Neural progenitor cell (in vitro differentiated cells): ENCODE data around the gene ABITRAM. TPM values are rescaled to one million over a fixed set of nuclear protein-coding genes. Genes with fewer than 3 reads are reported as not detected.

Experiments used
- DNase-seq: peaks from one replicate; pipeline ENCODE4 v3.0.0-alpha.2; 2016; ENCODE audit warnings: low spot score
- H2AFZ ChIP-seq: fragments of 200-600 bp; sonication (generic); replicated peaks from 2 replicates; pipeline ENCODE4 v1.6.1; 2016; ENCODE audit warnings: antibody characterized with exemption
- H3F3A ChIP-seq: fragments of 200-600 bp; sonication (generic); 2 replicates; pipeline ENCODE4 v1.6.1; 2016; ENCODE audit warnings: antibody characterized with exemption, low read depth
- H3K27ac ChIP-seq: fragments of 200-600 bp; sonication (generic); 2 replicates; pipeline ENCODE4 v1.5.1; 2016; ENCODE audit warnings: mild to moderate bottlenecking
- H3K27me3 ChIP-seq: fragments of 200-600 bp; sonication (generic); 2 replicates; pipeline ENCODE4 v1.6.1; 2016; ENCODE audit warnings: mild to moderate bottlenecking, moderate library complexity
- H3K36me3 ChIP-seq: fragments of 200-600 bp; sonication (generic); 2 replicates; pipeline ENCODE4 v1.5.1; 2016
- H3K4me1 ChIP-seq: fragments of 200-600 bp; sonication (generic); 2 replicates; pipeline ENCODE4 v1.6.1; 2016; ENCODE audit warnings: mixed run types
- H3K4me2 ChIP-seq: fragments of 200-600 bp; sonication (generic); 2 replicates; pipeline ENCODE4 v1.6.1; 2016
- H3K4me3 ChIP-seq: fragments of 200-600 bp; sonication (generic); 2 replicates; pipeline ENCODE4 v1.5.1; 2016
- H3K79me2 ChIP-seq: fragments of 200-600 bp; sonication (generic); 2 replicates; pipeline ENCODE4 v1.6.1; 2016; ENCODE audit warnings: low read depth
- H3K9ac ChIP-seq: fragments of 200-600 bp; sonication (generic); 2 replicates; pipeline ENCODE4 v1.6.1; 2016
- H3K9me3 ChIP-seq: fragments of 200-600 bp; sonication (generic); 2 replicates; pipeline ENCODE4 v1.5.1; 2016; ENCODE audit warnings: low read depth
- H4K20me1 ChIP-seq: fragments of 200-600 bp; sonication (generic); 2 replicates; pipeline ENCODE4 v1.6.1; 2016; ENCODE audit warnings: low read depth
- H3K27ac Mint-ChIP-seq: 3 replicates; pipeline ENCODE4 v1.8.0; 2021; ENCODE audit warnings: mixed read lengths
- H3K27me3 Mint-ChIP-seq: 2 replicates; pipeline ENCODE4 v1.8.0; 2022; ENCODE audit warnings: low read depth, mild to moderate bottlenecking, inconsistent platforms, moderate library complexity, mixed read lengths; ENCODE audit not compliant: insufficient read depth
- H3K36me3 Mint-ChIP-seq: 3 replicates; pipeline ENCODE4 v1.8.0; 2021; ENCODE audit warnings: mixed read lengths
- H3K4me1 Mint-ChIP-seq: 3 replicates; pipeline ENCODE4 v1.8.0; 2021; ENCODE audit warnings: mixed read lengths
- H3K4me3 Mint-ChIP-seq: 3 replicates; pipeline ENCODE4 v1.8.0; 2021; ENCODE audit warnings: mild to moderate bottlenecking, moderate library complexity, mixed read lengths
- H3K9me3 Mint-ChIP-seq: 3 replicates; pipeline ENCODE4 v1.8.0; 2020; ENCODE audit warnings: mixed read lengths
- EZH2 ChIP-seq: fragments of 200-600 bp; sonication (generic); IDR thresholded peaks from 2 replicates; pipeline ENCODE4 v1.6.1; 2017; ENCODE audit warnings: antibody characterized with exemption, mild to moderate bottlenecking, moderate library complexity
- EZH2phosphoT487 ChIP-seq: fragments of 200-600 bp; sonication (generic); IDR thresholded peaks from 2 replicates; pipeline ENCODE4 v1.6.1; 2017; ENCODE audit warnings: antibody characterized with exemption
- total RNA-seq: library from RNA; depleted of rRNA; stranded (reverse); fragments of >200 nt; gene quantifications from 2 replicates; pipeline ENCODE4 v1.2.3, GENCODE V29; 2015; ENCODE audit warnings: low replicate concordance
- TF ChIP-seq, protein P1 (sequence below): fragments of 200-600 bp; sonication (generic); IDR thresholded peaks from 2 replicates; pipeline ENCODE4 v1.5.1; 2017; ENCODE audit warnings: antibody characterized with exemption, mild to moderate bottlenecking

ABITRAM gene
- total RNA-seq, 1 donor from 2014 or later: 20.4 TPM

DNA sequence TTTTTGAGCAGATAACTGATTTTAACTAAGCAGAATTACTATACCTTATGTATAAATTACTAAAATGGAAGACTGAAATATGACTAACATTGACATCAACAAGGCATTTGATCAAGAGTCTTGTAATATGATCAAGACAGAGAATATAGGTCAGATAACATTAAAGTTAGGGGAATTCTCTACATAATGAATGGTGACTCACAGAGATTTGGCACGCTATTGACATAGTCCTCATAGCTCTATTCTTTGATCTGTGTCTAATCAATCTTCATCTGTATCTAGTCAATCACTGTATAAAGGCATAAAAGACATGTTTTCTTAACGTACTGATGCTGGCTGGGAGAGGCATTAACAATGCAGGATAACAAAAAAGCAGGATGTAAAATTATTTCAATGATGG is 17.4 kb downstream of the ABITRAM start:
- no peaks in the 10 kb centered on the region for H3K4me1 Mint-ChIP-seq
- Histone ChIP-seq H3K4me3 (no peak overlapping the region), H3K27me3 (no peaks in the 10 kb centered on the region), H3K79me2 (no peaks in the 10 kb centered on the region), H3K36me3 (peaks cover 6% of the 10 kb centered on the region), H3K4me2 (no peak overlapping the region), H3K4me1 (no peaks in the 10 kb centered on the region), H3K9ac (no peak overlapping the region), H3K27ac (no peak overlapping the region), H3F3A (peaks cover 5% of the 10 kb centered on the region), H4K20me1 (no peaks in the 10 kb centered on the region), H3K9me3 (no peaks in the 10 kb centered on the region), H2AFZ (no peak overlapping the region)
- no peaks in the 10 kb centered on the region for H3K9me3 Mint-ChIP-seq
- TF ChIP-seq EZH2 (no peak), EZH2phosphoT487 (no peak)
- TF ChIP-seq, protein P1, sequence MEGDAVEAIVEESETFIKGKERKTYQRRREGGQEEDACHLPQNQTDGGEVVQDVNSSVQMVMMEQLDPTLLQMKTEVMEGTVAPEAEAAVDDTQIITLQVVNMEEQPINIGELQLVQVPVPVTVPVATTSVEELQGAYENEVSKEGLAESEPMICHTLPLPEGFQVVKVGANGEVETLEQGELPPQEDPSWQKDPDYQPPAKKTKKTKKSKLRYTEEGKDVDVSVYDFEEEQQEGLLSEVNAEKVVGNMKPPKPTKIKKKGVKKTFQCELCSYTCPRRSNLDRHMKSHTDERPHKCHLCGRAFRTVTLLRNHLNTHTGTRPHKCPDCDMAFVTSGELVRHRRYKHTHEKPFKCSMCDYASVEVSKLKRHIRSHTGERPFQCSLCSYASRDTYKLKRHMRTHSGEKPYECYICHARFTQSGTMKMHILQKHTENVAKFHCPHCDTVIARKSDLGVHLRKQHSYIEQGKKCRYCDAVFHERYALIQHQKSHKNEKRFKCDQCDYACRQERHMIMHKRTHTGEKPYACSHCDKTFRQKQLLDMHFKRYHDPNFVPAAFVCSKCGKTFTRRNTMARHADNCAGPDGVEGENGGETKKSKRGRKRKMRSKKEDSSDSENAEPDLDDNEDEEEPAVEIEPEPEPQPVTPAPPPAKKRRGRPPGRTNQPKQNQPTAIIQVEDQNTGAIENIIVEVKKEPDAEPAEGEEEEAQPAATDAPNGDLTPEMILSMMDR: no peak
- DNase-seq: no peak
- H3K4me3 Mint-ChIP-seq: no peak overlapping the region
- H3K27me3 Mint-ChIP-seq: no peaks in the 10 kb centered on the region
- H3K36me3 Mint-ChIP-seq: peaks cover 10% of the 10 kb centered on the region
- H3K27ac Mint-ChIP-seq: no peak overlapping the region

DNA sequence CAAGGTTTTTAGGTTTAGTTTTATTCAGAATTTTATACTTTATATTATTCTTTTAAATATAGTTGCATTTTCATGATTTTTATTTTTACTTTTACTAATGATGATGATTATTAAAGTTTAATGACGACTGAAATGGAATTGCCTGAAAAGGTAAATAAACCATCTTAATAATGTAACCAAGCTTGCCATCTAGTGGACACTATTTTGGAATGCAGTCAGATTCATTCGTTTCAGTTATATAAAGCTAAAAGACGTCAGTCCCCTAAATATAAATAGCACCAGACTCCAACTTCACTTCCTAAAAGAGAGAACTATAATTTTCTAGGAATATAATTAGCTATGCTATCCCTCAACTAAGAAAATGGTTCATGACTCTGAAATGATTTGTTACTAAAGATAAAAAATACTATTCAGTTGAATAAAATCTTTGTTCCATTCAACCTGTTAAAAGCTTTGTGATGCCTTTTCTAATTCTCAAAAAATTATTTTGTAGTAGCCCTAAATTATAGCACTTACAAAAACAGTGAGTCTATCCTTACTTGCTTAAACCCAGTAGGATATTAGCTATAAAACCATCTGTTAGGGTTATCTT is 19.9 kb downstream of the ABITRAM start:
- H3K27ac Mint-ChIP-seq: no peak overlapping the region

DNA sequence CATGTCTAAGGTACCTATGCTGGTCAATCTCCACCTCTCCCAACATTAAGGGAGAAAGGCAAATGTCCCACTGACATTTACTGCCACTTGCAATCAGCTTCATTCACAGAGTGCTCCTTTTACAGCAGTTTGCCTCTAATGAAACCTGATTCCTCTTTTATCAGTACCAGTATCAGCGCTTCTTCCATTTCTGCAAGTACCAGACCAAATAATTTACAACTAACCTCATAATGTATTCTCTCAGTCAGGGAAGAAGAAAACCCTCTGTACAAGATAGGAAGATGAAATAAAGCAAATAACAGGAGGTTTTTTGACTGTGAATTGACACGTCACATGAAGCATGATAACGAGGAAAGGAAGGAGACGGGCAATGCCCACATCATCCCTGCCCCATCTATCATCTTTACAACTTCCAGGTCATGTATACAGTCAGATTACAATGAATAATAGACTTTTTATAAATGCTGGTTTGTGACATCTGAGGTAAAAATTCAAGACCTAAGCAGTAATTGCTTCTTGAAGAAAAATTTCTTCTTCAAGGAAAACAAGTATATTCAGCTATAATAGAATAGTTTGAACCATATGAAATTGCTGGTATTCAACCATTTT is 21.9 kb downstream of the ABITRAM start:
- H3K9ac ChIP-seq: no peak overlapping the region
- peak overlapping the region; percentile 34 for H3K27ac ChIP-seq
- DNase-seq: no peak

More for the DNA sequence above, 19.9 kb downstream of the ABITRAM start:
- Histone ChIP-seq H3K9me3 (no peaks in the 10 kb centered on the region), H4K20me1 (no peaks in the 10 kb centered on the region), H3K27me3 (no peaks in the 10 kb centered on the region), H3K4me3 (no peak overlapping the region), H2AFZ (no peak overlapping the region), H3F3A (peaks cover 5% of the 10 kb centered on the region), H3K79me2 (no peaks in the 10 kb centered on the region), H3K4me1 (no peaks in the 10 kb centered on the region), H3K36me3 (peaks cover 3% of the 10 kb centered on the region), H3K27ac (no peak overlapping the region), H3K4me2 (no peak overlapping the region), H3K9ac (no peak overlapping the region)
- peak; percentile 42 for DNase-seq
- H3K9me3 Mint-ChIP-seq: no peaks in the 10 kb centered on the region
- no peaks in the 10 kb centered on the region for H3K4me1 Mint-ChIP-seq
- H3K4me3 Mint-ChIP-seq: no peak overlapping the region
- TF ChIP-seq EZH2phosphoT487 (no peak), EZH2 (no peak)
- TF ChIP-seq, protein P1: peak; percentile 73
- peaks cover 8% of the 10 kb centered on the region for H3K36me3 Mint-ChIP-seq
- H3K27me3 Mint-ChIP-seq: no peaks in the 10 kb centered on the region

More for the DNA sequence above, 21.9 kb downstream of the ABITRAM start:
- Mint-ChIP-seq H3K9me3 (no peaks in the 10 kb centered on the region), H3K27me3 (no peaks in the 10 kb centered on the region), H3K27ac (no peak overlapping the region), H3K36me3 (peaks cover 6% of the 10 kb centered on the region), H3K4me1 (no peaks in the 10 kb centered on the region), H3K4me3 (no peak overlapping the region)
- Histone ChIP-seq H3F3A (peaks cover 5% of the 10 kb centered on the region), H3K36me3 (peaks cover 3% of the 10 kb centered on the region), H2AFZ (no peak overlapping the region), H3K4me1 (no peaks in the 10 kb centered on the region), H3K9me3 (no peaks in the 10 kb centered on the region), H3K79me2 (no peaks in the 10 kb centered on the region), H3K4me2 (no peak overlapping the region), H3K27me3 (no peaks in the 10 kb centered on the region), H3K4me3 (no peak overlapping the region), H4K20me1 (no peaks in the 10 kb centered on the region)
- TF ChIP-seq, protein P1: no peak
- TF ChIP-seq EZH2phosphoT487 (no peak), EZH2 (no peak)
